ENCODE measurements around the gene KRTAP10-6.
"Not testable (repeated sequence)": the region's sequence is repeated elsewhere in the genome, so short reads cannot be mapped to it uniquely, and the experiment has no call there.

KRTAP10-6 gene

DNA sequence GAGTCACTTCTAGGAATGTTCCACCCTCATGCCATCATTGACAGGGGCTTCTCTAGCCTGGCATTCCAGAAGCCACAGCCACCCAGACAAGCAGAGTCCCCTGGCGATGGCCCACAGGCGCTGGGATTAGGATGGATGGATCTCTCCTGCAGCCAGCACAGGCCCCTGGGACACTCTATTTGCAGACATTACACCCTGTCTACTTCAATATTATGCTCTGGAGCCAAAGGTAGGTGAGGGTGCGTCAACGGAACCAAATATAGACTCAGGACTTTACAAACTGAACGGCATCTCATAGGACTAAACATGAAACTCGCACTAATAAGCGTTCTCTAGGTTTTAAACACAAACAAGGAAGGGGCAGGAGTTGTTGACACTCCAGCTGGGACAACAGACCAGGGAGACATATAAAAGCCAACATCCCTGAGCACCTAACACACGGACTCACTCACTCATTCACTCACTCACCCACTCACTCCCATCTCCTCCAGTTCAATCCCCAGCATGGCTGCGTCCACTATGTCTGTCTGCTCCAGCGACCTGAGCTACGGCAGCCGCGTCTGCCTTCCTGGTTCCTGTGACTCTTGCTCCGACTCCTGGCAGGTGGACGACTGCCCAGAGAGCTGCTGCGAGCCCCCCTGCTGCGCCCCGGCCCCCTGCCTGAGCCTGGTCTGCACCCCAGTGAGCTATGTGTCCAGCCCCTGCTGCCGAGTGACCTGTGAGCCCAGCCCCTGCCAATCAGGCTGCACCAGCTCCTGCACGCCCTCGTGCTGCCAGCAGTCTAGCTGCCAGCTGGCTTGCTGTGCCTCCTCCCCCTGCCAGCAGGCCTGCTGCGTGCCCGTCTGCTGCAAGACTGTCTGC is 8.0 kb upstream of the KRTAP10-6 start, which contains the start of gene KRTAP10-7:
Gene KRTAP10-7 (plus strand): TSS at position 480 of the 861 bp plus-strand sequence. CDS start 25 bp downstream, at position 505.
- not testable (repeated sequence) for DNase-seq (ENCODE audit: extremely low read depth in 1 of 2, low read depth in 1 of 2)

DNA sequence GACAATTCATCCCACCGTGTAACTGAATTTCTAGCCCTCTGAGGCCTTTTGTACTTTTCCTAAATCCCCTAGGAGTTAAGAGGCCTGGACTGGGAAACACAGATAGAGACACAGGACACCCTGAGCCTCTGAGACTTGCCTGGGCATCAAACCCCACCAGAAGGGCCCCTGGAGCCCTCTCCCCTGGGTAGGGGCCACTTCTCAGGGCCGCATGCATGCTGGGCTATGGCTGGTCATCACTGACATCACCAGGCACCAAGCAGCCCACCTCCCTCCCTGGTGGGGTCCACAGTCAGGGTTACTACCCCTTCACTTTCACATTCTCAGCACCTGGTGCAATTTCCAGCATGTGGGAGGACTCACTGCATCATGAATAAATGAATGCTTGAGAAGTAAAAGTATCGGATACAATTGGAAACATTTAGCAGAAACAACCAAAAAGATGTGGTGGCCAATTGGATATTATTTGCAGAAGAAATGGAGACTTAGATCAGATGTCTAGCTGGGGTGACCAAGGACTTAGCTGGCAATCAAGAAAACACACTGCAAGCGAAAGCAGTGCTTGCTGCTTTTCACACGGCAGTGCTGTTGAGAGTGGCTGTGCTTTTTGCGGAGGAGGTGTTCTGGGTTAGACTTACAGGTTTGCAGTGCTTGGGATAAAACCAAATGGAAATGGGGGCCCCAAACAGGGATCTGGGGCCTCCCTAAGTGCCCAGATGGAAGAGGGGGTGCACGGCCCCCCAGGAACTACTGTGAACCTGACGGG is 7.1 kb upstream of the KRTAP10-6 start:
- DNase-seq (ENCODE audit: extremely low read depth in 1 of 2, low read depth in 1 of 2): no peak

DNA sequence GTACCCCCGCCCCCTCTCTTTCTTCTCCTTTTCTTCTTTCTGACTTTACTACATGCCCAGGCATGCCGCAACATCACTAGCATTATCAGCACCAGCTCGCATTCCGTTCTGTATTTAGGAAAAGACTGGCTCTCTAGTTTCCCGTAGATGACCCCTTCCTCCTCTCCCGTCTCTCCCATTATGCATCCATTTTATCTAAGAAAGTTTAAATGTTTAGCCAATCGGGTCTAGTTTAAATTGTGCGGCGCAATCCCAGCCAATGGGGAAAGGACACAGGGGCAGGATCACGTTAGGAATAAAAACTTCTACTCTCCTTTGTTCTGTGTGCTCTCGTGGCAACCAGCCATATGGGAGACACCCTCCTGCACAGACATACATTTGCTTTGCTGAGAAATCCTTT is 5.8 kb upstream of the KRTAP10-6 start:
- no peak for DNase-seq (ENCODE audit: extremely low read depth in 1 of 2, low read depth in 1 of 2)

DNA sequence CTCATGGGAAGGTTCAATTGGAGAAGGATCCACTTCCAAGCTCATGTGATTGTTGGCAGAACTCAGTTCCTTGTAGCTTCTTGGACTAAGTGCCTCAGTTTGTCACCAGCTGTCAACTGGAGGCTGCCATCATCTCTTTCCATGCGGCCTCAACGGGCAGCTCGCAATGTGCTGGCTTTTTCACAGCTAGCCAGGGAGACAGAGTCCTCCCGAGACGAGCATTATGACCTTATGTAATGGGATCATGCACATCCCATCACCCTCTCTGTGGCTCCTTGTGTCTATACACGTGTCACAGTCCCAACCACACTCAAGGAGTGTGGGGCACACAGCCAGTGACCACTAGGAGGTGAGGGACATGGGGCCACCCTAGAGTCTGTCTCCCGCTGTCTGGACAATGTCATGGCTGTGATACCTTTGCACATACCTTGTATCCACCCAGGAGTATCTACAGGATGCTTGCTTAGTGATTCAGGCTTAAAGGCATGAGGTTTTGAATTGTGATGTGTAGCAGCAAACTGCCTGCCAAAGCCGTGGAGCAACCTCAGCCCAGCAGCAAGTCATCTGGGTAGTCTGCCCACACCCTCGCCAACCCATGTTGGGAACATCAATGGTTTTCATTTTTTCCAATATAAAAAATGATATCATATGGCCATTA is 3.9 kb upstream of the KRTAP10-6 start:
- DNase-seq (ENCODE audit: extremely low read depth in 1 of 2, low read depth in 1 of 2): no peak

DNA sequence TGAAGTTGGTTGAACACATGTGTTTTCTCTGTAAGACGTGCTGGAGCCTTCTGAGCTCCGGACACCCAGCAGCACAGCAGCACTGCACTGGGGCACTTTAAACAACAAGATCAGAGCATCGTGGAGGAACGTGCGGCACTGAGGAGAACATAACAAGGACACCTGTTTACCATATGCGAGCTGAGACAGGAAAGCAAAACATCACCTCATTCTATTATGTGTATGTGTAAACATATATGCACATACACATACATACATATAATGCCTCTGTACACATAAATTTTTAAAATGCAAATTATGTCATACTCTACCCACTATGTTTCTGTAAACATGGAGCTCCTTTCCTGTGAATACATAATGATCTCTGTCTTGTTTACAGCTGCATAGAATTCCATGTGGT is 3.2 kb upstream of the KRTAP10-6 start:
- DNase-seq (ENCODE audit: extremely low read depth in 1 of 2, low read depth in 1 of 2): no peak

DNA sequence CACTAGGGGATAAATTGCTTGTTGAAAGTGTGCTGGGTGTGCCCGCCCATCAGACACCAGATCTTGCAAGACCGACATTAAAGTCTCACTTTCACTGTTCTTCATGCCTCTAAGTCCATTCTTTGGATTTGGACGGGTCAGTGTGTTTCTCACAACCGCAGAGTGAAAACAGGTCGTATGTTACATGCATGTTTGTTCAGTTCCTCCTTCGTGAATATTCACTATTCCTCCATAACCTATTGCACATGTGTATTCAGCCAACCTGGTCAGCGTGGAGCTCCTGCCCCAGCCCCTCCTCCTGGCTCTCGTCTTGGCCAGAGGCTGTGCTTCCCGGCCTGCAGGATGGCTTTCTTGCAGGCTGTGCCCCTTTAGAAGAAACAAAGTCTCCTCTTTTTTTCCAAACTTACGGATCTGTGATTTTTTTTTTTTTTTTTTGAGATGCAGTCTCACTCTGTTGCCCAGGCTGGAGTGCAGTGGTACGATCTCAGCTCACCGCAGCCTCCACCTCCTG is 2.2 kb upstream of the KRTAP10-6 start:
- DNase-seq (ENCODE audit: extremely low read depth in 1 of 2, low read depth in 1 of 2): no peak

DNA sequence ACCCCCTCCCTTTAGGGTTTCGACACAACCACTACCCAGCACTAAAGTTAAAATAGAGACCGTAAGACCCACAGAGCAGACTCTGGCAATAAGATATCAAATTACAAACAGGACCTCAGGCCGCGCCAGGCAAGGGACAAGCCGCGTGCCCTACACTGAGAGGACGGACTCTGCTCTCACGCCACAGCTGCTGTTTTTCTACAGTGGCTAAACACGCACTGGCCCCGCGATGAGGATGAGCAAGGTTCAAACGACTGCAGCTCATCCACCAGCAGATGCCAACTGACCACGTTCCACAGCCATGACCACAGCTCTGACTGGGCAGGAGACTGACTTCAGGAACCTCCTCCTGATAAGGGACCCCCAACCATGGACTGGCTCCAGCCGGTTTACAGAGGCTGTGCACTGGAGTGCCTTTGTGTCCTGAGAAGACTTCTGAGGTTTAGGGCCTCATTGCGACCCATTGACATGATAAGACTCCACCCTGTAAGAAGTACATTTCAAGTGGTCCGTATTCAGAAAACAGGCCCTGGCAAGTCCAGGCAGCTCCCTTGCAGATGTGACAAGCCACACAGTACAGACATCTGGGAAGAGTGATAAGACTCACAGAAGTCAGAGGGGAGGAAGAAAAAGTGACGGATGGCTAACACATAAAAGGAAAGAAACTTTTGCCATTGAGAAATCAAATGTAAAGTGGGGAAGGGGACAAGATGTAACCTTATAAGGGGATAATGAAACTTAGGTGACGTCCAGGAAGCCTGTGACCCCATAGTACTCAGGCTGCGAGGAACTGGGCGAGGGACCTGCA is 1.5 kb upstream of the KRTAP10-6 start:
- DNase-seq (ENCODE audit: extremely low read depth in 1 of 2, low read depth in 1 of 2): no peak

DNA sequence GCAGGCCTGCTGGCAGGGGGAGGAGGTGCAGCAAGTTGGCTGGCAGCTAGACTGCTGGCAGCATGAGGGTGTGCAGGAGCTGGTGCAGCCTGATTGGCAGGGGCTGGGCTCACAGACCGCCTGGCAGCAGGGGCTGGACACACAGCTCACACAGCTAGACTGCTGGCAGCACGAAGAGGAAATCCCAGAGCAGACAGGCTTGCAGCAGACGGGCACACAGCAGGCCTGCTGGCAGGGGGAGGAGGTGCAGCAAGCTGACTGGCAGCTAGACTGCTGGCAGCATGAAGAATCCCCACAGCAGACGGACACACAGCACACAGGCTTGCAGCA is 539 bp downstream of the KRTAP10-6 start:
- not testable (repeated sequence) for DNase-seq (ENCODE audit: extremely low read depth in 1 of 2, low read depth in 1 of 2)

DNA sequence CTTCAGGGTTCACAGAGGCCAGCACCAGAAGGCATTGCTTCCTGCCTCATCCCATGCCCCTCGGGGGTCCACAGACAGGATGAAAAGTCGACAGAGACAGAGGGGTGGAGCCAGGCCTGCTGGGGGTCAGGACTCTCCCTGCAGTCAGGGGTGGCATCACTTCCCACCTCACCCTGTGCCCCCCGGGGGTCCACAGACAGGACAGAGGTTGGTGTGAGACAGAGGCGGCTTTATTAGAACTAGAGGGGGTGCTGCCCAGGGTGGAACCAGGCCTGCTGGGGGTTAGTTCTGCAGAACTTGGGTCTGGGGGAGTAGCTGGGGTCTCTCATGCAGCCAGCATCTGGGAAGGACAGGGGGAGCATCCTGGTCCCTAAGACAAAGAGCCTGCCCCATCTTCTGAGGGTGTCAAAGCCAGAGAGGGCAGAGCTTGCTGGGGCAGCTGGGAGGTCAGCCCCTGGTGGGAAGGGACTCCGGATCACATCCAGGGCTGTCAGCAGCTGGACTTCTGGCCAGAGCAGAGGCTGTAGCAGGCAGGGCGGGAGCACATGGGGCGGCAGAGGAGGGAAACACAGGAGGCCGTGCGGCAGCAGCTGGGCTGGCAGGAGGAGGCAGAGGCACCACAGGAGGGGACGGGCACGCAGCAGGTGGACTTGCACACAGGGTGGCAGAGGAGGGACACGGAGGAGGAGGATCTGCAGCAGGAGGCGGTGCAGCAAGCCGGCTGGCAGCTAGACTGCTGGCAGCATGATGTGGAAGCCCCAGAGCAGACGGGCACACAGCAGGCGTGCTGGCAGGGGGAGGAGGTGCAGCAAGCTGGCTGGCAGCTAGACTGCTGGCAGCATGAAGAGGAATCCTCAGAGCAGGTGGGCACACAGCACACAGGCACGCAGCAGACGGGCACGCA is 1.2 kb downstream of the KRTAP10-6 start:
- DNase-seq (ENCODE audit: extremely low read depth in 1 of 2, low read depth in 1 of 2): not testable (repeated sequence)

DNA sequence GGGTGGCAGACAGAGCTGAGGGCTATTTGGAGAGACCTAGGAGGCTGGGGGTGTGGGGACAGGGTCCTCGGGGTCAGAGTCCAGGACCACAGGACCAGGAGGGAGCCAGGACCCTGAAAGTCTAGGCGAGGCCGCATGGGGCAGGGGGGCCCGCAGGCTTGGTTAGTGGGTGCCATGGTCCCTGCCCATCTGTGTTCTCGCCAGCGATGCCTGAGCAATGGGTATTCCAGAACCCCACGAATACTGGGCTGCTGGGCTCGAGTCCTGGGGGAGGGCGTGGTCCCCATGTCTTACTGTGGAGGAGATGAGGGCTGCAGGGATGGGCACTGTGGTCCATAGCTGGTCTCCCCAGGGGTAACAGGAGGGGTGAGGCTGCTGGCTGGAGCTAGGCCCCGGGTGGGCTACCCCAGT is 2.0 kb downstream of the KRTAP10-6 start:
- no peak for DNase-seq (ENCODE audit: extremely low read depth in 1 of 2, low read depth in 1 of 2)

DNA sequence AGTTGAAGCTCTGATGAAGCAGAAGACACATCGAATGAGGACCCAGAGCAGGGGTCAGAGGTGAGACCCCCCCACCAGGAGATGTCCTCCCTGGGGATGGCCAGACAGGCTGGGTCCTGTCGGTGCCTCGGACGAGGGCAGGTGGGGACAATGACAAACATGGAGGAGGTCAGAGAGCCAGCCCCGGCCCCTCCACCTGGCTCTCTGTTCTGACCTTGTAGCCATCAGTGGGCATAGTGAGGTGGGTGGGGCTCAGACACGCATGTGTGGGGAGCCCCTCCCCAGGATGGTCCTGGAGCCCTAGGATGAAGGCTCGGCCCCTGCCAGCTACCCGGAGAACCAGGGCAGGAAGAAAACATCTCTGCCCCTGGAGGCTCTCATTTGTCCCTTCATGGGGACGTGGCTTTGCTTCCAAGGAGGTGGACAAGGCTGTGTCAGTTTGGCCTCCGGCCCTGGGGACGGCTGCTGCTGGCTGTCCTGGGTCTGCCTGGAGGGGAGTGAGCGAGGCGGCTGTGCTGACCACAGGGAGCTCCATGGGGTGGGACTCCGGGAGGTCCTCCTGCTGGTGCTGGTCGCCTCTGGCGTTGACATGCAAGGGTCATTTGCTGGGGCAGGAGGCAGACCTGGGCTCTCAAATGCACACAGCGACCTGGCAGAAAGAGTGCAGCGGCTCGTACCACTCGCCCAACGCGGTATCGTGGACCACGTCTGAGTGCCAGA is 2.6 kb downstream of the KRTAP10-6 start:
- DNase-seq (ENCODE audit: extremely low read depth in 1 of 2, low read depth in 1 of 2): no peak

DNA sequence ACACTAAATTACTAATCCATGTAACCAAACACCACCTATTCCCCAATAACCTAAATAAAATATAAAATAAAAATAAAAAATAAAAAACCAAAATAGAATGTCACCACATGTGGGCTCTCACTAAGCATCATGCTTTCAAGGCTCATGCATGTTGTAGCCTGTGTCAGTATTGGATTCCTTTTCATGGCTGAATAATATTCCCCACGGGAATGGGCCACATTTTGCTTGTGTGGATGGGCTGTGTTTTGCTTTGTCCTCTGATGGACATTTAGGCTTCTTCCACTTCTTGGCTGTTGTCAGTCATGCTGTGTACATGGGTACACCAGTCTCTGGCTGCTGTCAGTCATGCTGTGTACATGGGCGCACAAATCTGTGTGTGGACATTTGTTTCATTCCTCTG is 3.2 kb downstream of the KRTAP10-6 start:
- DNase-seq (ENCODE audit: extremely low read depth in 1 of 2, low read depth in 1 of 2): no peak

DNA sequence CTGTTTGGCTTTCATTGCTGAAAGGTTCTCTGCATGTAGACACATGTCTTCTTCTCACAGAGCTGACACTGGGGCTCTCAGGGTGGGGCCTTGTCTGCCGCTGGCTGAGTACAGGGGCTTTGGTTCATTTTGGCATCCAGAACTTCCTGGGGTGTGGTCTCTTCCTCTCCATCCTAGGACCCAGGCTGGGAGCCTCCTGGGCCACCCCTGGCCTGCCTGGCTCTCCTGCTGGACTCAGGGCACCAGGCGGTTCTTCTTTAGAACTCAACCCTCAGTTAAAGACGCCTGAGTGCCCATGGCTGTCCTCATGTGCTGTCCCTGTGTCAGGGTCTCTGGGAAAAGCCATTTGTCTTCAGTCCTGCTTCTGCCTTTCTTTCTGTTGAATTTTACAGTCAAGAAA is 6.4 kb downstream of the KRTAP10-6 start:
- no peak for DNase-seq (ENCODE audit: extremely low read depth in 1 of 2, low read depth in 1 of 2)

DNA sequence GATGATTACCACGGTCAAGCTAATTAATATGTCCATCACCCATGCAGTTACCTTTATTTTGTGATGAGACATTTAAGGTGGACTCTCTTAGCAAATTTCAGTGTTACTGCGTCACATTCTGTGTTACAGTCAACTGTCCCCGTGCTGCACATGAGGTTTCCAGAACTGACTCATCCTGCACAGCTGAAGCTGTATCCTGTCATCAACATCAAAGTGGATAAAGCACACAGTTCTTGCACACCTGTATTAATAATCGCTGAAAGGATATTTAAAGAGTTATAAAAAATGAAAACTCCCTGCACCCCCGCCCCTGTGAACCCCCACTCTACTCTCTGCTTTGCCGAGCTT is 8.5 kb downstream of the KRTAP10-6 start:
- peak in 1 of 2 donors; percentile 13 for DNase-seq (ENCODE audit: extremely low read depth in 1 of 2, low read depth in 1 of 2)

DNA sequence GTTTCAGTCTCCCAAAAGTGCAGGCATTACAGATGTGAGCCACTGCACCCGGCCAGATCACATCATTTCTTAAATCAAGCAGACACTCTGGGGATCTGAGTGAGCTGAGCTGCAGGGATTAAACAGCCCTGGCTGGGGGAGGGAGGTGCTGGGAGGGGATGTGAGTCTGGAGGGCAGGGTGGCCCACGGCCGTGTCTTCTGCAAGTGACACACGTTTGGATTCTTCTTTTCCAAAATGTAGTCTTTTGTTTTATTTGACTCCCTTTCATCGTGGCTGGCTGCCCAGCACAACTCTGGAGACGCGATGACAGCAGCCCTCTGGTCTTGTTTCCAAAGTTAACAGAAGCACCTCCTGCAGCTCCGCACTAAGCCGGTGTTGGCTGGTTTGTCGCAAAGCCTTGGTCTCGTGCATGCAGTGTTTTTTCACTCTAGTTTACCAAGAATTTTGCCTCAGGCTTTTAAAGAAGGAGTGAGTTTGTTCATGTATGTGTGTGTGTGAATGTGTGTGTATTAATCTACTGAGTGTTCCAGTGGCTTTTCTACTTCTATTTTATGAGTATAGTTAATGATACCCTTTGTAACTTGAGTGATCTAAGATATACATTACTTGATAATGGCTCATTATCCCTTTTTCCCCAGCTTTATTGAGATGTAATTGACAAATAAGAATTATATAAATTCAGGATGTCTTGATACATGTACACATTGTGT is 9.1 kb downstream of the KRTAP10-6 start:
- DNase-seq (ENCODE audit: extremely low read depth in 1 of 2, low read depth in 1 of 2): no peak

DNA sequence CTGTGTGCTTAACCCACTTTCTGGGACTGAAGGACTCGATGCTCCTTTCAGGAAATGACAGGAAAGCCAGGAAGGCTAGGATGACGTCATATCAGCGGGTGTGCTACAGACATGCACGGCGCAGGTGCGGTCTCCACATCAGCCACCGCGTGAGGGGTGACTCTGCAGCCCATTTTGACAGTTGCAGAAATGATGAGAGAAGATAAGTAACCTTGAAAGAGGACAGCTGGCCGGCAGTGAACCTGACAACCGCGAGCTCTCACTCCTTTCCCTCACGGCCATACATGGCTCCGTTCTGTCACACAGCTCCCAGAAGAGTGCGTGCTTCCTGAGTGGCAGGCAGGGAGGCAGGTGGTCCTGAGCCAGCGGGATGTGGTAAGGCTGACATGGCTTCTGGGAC is 10.2 kb downstream of the KRTAP10-6 start:
- no peak for DNase-seq (ENCODE audit: extremely low read depth in 1 of 2, low read depth in 1 of 2)

DNA sequence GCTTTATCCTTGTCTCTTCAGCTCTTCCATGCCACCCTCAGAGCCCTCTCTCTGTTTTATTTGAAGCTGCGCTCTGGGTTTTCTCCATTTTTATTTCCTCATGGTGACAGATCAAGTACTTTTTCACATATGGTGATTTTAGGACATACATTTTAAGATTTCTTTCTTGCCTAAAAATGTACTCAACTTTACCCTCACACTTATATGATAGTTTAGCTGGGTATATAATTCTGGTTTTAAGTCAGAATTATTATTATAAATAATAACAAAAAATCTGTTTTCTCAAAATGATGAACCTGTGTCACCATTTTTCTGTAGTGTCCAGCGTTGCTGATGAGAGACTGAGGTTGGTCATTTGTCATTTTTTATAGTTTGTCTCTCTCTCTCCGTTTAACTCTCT is 11.1 kb downstream of the KRTAP10-6 start:
- DNase-seq (ENCODE audit: extremely low read depth in 1 of 2, low read depth in 1 of 2): no peak

DNA sequence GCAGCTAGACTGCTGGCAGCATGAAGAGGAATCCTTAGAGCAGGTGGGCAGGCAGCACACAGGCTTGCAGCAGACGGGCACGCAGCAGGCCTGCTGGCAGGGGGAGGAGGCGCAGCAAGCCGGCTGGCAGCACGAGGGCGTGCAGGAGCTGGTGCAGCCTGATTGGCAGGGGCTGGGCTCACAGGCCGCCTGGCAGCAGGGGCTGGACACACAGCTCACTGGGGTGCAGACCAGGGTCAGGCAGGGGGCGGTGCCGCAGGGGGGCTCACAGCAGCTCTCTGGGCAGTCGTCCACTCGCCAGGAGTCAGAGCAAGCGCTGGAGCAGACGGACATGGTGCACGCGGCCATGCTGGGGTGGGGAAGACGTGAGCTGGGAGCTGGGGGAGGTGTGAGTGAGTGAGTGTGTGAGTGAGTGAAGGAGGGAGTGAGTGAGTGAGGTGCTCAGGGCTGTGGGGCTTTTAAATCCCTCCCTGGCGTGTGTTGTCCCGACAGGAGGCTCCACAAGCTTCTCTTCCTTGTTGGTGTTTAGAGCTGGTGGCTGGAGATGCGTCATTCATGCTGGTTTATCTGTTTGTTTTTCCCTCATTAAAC is 12.0 kb downstream of the KRTAP10-6 start, which contains the start of gene KRTAP10-5:
Gene KRTAP10-5 (minus strand): TSS at position 374 of the 591 bp plus-strand sequence. CDS start 26 bp downstream, at position 348.
- DNase-seq (ENCODE audit: extremely low read depth in 1 of 2, low read depth in 1 of 2): not testable (repeated sequence)

Measured in stimulated activated CD8-positive, alpha-beta memory T cell treated with anti-CD3 and anti-CD28 coated beads, Interleukin-7, amount 100 ng/mL, for 48 hours (primary cell).